Epithelial cell of esophagus (primary cell): Measurements from ENCODE around the gene KLHL41.

Experiments used
- DNase-seq: peaks from one replicate; pipeline ENCODE4 v3.0.0; 2010; ENCODE audit warnings: low read depth
- H3K4me3 ChIP-seq: 2 replicates; pipeline ENCODE4 v1.5.1; 2011; ENCODE audit warnings: mild to moderate bottlenecking, low read length, control low read depth
- TF ChIP-seq, protein P1 (sequence below): IDR thresholded peaks from 2 replicates; pipeline ENCODE4 v1.5.1; 2011; ENCODE audit warnings: low read depth, mild to moderate bottlenecking, low read length, control low read depth, inconsistent platforms; ENCODE audit not compliant: insufficient read depth; ENCODE audit errors: missing control alignments

The KLHL41 gene

DNA sequence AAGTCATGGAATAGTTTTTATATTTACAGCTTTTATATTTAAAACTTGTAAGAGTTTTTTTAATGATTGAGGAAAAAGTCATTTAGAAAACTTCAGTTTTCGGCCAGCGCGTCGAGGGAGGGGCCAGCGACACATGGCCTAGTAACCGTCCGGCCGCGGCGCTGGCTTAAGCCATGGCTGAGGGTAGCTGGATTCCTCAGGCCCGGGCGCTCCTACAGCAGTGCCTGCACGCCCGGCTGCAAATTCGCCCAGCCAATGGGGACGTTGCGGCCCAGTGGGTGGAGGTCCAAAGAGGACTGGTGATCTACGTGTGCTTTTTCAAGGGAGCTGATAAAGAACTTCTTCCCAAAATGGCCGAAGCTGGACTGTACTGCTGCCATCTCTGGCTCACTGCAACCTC, 4.9 kb upstream of the KLHL41 start:
- no peak for DNase-seq
- H3K4me3 ChIP-seq, result no peak overlapping the region
- TF ChIP-seq, protein P1, sequence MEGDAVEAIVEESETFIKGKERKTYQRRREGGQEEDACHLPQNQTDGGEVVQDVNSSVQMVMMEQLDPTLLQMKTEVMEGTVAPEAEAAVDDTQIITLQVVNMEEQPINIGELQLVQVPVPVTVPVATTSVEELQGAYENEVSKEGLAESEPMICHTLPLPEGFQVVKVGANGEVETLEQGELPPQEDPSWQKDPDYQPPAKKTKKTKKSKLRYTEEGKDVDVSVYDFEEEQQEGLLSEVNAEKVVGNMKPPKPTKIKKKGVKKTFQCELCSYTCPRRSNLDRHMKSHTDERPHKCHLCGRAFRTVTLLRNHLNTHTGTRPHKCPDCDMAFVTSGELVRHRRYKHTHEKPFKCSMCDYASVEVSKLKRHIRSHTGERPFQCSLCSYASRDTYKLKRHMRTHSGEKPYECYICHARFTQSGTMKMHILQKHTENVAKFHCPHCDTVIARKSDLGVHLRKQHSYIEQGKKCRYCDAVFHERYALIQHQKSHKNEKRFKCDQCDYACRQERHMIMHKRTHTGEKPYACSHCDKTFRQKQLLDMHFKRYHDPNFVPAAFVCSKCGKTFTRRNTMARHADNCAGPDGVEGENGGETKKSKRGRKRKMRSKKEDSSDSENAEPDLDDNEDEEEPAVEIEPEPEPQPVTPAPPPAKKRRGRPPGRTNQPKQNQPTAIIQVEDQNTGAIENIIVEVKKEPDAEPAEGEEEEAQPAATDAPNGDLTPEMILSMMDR, result no peak

- no peak overlapping the region for H3K4me3 ChIP-seq
- DNase-seq, result peak; percentile 75
- TF ChIP-seq, protein P1, result no peak
Observed at GRCh38 chr2:169507698-169508097, 1.8 kb upstream of the KLHL41 start.

- H3K4me3 ChIP-seq, result no peak overlapping the region
- TF ChIP-seq, protein P1, result no peak
- DNase-seq, result no peak
Observed at GRCh38 chr2:169509955-169510354, 453 bp downstream of the KLHL41 start.

GRCh38 chr2:169510496-169510895, 994 bp downstream of the KLHL41 start:
- no peak overlapping the region for H3K4me3 ChIP-seq
- peak; percentile 6 for DNase-seq
- TF ChIP-seq, protein P1, result no peak

GRCh38 chr2:169511818-169512217, 2.3 kb downstream of the KLHL41 start:
- DNase-seq, result no peak
- no peak overlapping the region for H3K4me3 ChIP-seq
- TF ChIP-seq, protein P1, result no peak

DNA sequence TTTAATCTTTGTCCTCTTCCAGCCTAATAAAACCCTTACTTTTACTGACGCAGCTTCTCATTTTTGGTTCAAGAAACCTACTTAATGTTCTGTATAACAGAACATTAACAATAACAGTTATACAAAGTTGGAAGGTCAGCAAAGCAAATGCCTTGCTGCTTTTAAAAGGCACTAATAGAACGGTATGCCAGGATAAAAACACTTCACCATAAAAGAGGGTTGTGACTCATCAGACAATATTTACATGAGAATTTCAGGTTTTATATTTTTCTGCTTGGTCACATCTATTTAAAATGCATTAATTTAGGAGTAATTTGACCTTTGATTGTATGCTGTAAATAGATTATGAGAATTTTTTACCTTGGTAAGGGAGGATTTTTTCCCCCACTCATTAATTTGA, 3.0 kb downstream of the KLHL41 start:
- no peak overlapping the region for H3K4me3 ChIP-seq
- TF ChIP-seq, protein P1, result no peak
- DNase-seq, result no peak

DNA sequence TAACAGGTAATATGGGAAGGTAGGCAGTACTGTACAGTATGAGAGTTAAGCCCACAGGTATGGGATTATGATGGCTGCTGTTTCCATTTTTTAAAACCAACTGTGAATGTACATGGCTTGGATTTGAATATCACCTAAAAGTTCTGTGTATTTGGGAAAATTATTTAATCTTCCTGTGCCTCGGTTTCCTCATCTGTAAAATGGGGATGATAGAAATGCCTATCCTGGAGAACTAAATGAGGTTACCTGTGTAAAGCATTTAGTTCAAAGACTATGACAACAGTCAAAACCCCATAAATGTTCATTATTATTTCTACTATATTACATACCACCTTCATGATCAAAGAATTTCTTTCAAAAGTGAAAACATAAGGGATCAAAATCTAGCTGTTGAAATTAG, 3.6 kb downstream of the KLHL41 start:
- DNase-seq, result no peak
- TF ChIP-seq, protein P1, result no peak
- no peak overlapping the region for H3K4me3 ChIP-seq
